Esophagus muscularis mucosa (tissue), 4 donors: ENCODE results near the gene ANKMY2.

Experiments used
- CTCF ChIP-seq, 3 experiments: fragments of 200-600 bp in 2 of 3; fragments of 450-650 bp in 1 of 3; sonication (generic) in 2 of 3; IDR thresholded peaks; one replicate each; pipeline ENCODE4 v1.5.1; 2017 to 2019; ENCODE audit warnings: antibody characterized with exemption in 3 of 3, mild to moderate bottlenecking in 2 of 3, moderate library complexity in 1 of 3
- EP300 ChIP-seq: sonication (generic); formaldehyde crosslinking; IDR thresholded peaks from one replicate; pipeline ENCODE4 v1.6.1; 2017; ENCODE audit warnings: antibody characterized with exemption
- POLR2A ChIP-seq: fragments of 450-650 bp; IDR thresholded peaks from one replicate; pipeline ENCODE4 v1.6.1; 2017; ENCODE audit warnings: antibody characterized with exemption, moderate library complexity, mild to moderate bottlenecking, low read depth

DNA sequence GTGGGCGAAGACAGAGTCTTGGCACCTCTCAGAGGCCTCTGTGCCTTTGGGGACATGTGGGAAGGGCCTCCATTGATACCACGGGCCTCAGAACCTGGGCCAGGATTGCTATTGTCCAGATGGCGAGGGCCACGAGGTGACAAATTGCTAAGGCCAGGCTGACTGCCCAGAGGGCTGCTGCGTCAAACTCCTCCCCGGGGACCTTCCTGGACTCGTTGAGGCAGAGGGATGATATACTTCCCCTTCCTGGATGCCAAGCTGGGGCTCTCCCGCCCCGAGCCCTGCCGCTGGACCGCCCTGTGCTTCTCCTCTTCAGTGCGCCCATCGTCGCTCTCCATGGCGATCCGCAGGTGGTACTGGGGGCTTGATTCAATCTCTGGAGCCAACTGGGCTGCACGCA is 60.0 kb downstream of the ANKMY2 start:
- no peak for TF ChIP-seq CTCF (IDR thresholded peaks at IDR 0.05)
- no peak for TF ChIP-seq POLR2A
- no peak for TF ChIP-seq EP300
